ENCODE measurements around the gene SERPINA5.
"Not testable (repeated sequence)": the region's sequence is repeated elsewhere in the genome, so short reads cannot be mapped to it uniquely, and the experiment has no call there.

Gene SERPINA5

GRCh38 chr14:94575730-94576585 is 5.3 kb upstream of the SERPINA5 start:
- no peak for DNase-seq (ENCODE audit: low read depth, low spot score)

GRCh38 chr14:94577472-94577871 is 3.8 kb upstream of the SERPINA5 start:
- not testable (repeated sequence) for DNase-seq (ENCODE audit: low read depth, low spot score)

- no peak for DNase-seq (ENCODE audit: low read depth, low spot score)
Measured at GRCh38 chr14:94578712-94579111, 2.5 kb upstream of the SERPINA5 start.

GRCh38 chr14:94582199-94582750 is 1.0 kb downstream of the SERPINA5 start:
- no peak for DNase-seq (ENCODE audit: low read depth, low spot score)

GRCh38 chr14:94582851-94583250 is 1.6 kb downstream of the SERPINA5 start:
- no peak for DNase-seq (ENCODE audit: low read depth, low spot score)

- no peak for DNase-seq (ENCODE audit: low read depth, low spot score)
Measured at GRCh38 chr14:94583557-94583956, 2.3 kb downstream of the SERPINA5 start.

- DNase-seq (ENCODE audit: low read depth, low spot score) = no peak
Measured at GRCh38 chr14:94584591-94585280, 3.5 kb downstream of the SERPINA5 start.

- no peak for DNase-seq (ENCODE audit: low read depth, low spot score)
Measured at GRCh38 chr14:94586635-94587034, 5.4 kb downstream of the SERPINA5 start.

GRCh38 chr14:94588311-94588710 is 7.1 kb downstream of the SERPINA5 start:
- DNase-seq (ENCODE audit: low read depth, low spot score) = no peak

GRCh38 chr14:94591073-94591472 is 9.8 kb downstream of the SERPINA5 start:
- DNase-seq (ENCODE audit: low read depth, low spot score) = no peak

- DNase-seq (ENCODE audit: low read depth, low spot score) = no peak
Measured at GRCh38 chr14:94591871-94592270, 10.6 kb downstream of the SERPINA5 start.

GRCh38 chr14:94592457-94592856 is 11.2 kb downstream of the SERPINA5 start:
- DNase-seq (ENCODE audit: low read depth, low spot score) = no peak

- no peak for DNase-seq (ENCODE audit: low read depth, low spot score)
Measured at GRCh38 chr14:94593376-94593748, 12.1 kb downstream of the SERPINA5 start.

- no peak for DNase-seq (ENCODE audit: low read depth, low spot score)
Measured at GRCh38 chr14:94593749-94594431, 12.7 kb downstream of the SERPINA5 start.

GRCh38 chr14:94594441-94594840 is 13.2 kb downstream of the SERPINA5 start:
- DNase-seq (ENCODE audit: low read depth, low spot score) = no peak

GRCh38 chr14:94595912-94596311 is 14.7 kb downstream of the SERPINA5 start:
- no peak for DNase-seq (ENCODE audit: low read depth, low spot score)

- no peak for DNase-seq (ENCODE audit: low read depth, low spot score)
Measured at GRCh38 chr14:94596361-94596760, 15.1 kb downstream of the SERPINA5 start.

GRCh38 chr14:94597788-94598187 is 16.6 kb downstream of the SERPINA5 start:
- no peak for DNase-seq (ENCODE audit: low read depth, low spot score)

- no peak for DNase-seq (ENCODE audit: low read depth, low spot score)
Measured at GRCh38 chr14:94598506-94598815, 17.2 kb downstream of the SERPINA5 start.

- no peak for DNase-seq (ENCODE audit: low read depth, low spot score)
Measured at GRCh38 chr14:94598816-94599655, 17.8 kb downstream of the SERPINA5 start.

- DNase-seq (ENCODE audit: low read depth, low spot score) = no peak
Measured at GRCh38 chr14:94599656-94600004, 18.4 kb downstream of the SERPINA5 start.

GRCh38 chr14:94600148-94600545 is 18.9 kb downstream of the SERPINA5 start:
- DNase-seq (ENCODE audit: low read depth, low spot score) = no peak
